RKO (cell line): ENCODE measurements around the gene PHF23.

Source experiments
- DNase-seq: peaks from one replicate; pipeline ENCODE4 v3.0.0-alpha.2; 2016; ENCODE audit warnings: low spot score

The PHF23 gene

GRCh38 chr17:7219812-7220592 lies 19.3 kb downstream of the PHF23 start, which contains the start of the genes ACADVL and DLG4:
Gene ACADVL, plus strand, starts transcription at chr17:7219938. Its CDS starts 47 bp downstream, at chr17:7219985.
Gene DLG4, minus strand, starts transcription at chr17:7219836.
- peak; percentile 95 for DNase-seq

- no peak for DNase-seq
These were observed 19.9 kb downstream of the PHF23 start for GRCh38 chr17:7219229-7219811.

- no peak for DNase-seq
These were observed 20.5 kb downstream of the PHF23 start for GRCh38 chr17:7218758-7219157.

GRCh38 chr17:7218166-7218565 lies 21.1 kb downstream of the PHF23 start:
- no peak for DNase-seq

GRCh38 chr17:7217113-7217987 lies 21.9 kb downstream of the PHF23 start:
- DNase-seq = peak; percentile 85

- no peak for DNase-seq
These were observed 22.8 kb downstream of the PHF23 start for GRCh38 chr17:7216242-7217112.

GRCh38 chr17:7215652-7216180 lies 23.5 kb downstream of the PHF23 start:
- DNase-seq = no peak

GRCh38 chr17:7215136-7215638 lies 24.1 kb downstream of the PHF23 start:
- no peak for DNase-seq

GRCh38 chr17:7214300-7215135 lies 24.7 kb downstream of the PHF23 start:
- DNase-seq = peak; percentile 96

GRCh38 chr17:7213895-7214299 lies 25.4 kb downstream of the PHF23 start:
- peak; percentile 50 for DNase-seq

GRCh38 chr17:7211491-7212273 lies 27.6 kb downstream of the PHF23 start:
- no peak for DNase-seq

GRCh38 chr17:7208754-7209460 lies 30.4 kb downstream of the PHF23 start:
- no peak for DNase-seq

GRCh38 chr17:7208027-7208571 lies 31.2 kb downstream of the PHF23 start:
- no peak for DNase-seq

- no peak for DNase-seq
These were observed 31.9 kb downstream of the PHF23 start for GRCh38 chr17:7207120-7208001.

GRCh38 chr17:7205561-7205960 lies 33.7 kb downstream of the PHF23 start:
- no peak for DNase-seq

- DNase-seq = no peak
These were observed 34.3 kb downstream of the PHF23 start for GRCh38 chr17:7204828-7205461.

- no peak for DNase-seq
These were observed 34.9 kb downstream of the PHF23 start for GRCh38 chr17:7204336-7204735.
